Measurements from ENCODE around the gene MED17.

DNA sequence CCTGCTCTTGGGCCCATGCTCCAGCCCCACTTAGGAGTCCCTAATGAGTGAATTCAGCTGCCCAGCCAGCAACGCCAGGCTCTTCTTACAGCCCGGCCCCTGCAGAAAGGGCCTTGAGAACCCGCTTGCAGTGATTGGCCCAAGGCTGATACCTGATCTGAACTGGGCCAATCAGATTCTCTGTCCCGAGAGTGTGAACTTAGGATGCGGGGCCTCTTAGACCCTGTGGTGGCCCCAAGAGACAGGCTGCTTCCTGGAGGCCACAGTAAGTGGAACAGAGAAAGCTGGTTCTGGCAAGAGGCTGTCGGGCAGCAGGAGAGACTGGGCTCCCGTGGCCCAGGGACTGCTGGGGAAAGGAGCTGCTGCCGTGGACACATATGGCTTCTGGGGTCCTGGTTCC is 54.9 kb downstream of the MED17 start:
- TF ChIP-seq U2AF1 (optimal IDR thresholded peaks at IDR 0.05; ENCODE audit: low read depth, low read length) (no peak), POLR2A (IDR thresholded peaks at IDR 0.05; ENCODE audit: insufficient read depth in 1 of 2, low read depth in 2 of 2, low read length in 2 of 2) (no peak), HOMEZ (CRISPR knock-in tag; IDR thresholded peaks at IDR 0.05; ENCODE audit: low read depth) (no peak), BHLHE40 (IDR thresholded peaks at IDR 0.05; ENCODE audit: low read length) (no peak), ZEB1 (IDR thresholded peaks at IDR 0.05; ENCODE audit: insufficient replicate concordance, low read depth) (no peak), IRF2 (CRISPR knock-in tag; IDR thresholded peaks at IDR 0.05) (no peak), KLF13 (CRISPR knock-in tag; IDR thresholded peaks at IDR 0.05) (no peak), POLR2G (IDR thresholded peaks at IDR 0.05; ENCODE audit: low read depth, low read length) (no peak)
- TF ChIP-seq, protein P1, sequence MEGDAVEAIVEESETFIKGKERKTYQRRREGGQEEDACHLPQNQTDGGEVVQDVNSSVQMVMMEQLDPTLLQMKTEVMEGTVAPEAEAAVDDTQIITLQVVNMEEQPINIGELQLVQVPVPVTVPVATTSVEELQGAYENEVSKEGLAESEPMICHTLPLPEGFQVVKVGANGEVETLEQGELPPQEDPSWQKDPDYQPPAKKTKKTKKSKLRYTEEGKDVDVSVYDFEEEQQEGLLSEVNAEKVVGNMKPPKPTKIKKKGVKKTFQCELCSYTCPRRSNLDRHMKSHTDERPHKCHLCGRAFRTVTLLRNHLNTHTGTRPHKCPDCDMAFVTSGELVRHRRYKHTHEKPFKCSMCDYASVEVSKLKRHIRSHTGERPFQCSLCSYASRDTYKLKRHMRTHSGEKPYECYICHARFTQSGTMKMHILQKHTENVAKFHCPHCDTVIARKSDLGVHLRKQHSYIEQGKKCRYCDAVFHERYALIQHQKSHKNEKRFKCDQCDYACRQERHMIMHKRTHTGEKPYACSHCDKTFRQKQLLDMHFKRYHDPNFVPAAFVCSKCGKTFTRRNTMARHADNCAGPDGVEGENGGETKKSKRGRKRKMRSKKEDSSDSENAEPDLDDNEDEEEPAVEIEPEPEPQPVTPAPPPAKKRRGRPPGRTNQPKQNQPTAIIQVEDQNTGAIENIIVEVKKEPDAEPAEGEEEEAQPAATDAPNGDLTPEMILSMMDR (CRISPR knock-in tag; IDR thresholded peaks at IDR 0.05) = no peak

Measured in HepG2 (cell line).